ENCODE data around the gene NADK.

The NADK gene, protein sequence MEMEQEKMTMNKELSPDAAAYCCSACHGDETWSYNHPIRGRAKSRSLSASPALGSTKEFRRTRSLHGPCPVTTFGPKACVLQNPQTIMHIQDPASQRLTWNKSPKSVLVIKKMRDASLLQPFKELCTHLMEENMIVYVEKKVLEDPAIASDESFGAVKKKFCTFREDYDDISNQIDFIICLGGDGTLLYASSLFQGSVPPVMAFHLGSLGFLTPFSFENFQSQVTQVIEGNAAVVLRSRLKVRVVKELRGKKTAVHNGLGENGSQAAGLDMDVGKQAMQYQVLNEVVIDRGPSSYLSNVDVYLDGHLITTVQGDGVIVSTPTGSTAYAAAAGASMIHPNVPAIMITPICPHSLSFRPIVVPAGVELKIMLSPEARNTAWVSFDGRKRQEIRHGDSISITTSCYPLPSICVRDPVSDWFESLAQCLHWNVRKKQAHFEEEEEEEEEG

GRCh38 chr1:1777950-1778662 lies at the start of gene NADK:
Gene NADK, minus strand, starts transcription at chr1:1778470. Its CDS starts 13,064 bp downstream, at chr1:1765406.
- peak; percentile 66 for DNase-seq (ENCODE audit: low read depth)

DNA sequence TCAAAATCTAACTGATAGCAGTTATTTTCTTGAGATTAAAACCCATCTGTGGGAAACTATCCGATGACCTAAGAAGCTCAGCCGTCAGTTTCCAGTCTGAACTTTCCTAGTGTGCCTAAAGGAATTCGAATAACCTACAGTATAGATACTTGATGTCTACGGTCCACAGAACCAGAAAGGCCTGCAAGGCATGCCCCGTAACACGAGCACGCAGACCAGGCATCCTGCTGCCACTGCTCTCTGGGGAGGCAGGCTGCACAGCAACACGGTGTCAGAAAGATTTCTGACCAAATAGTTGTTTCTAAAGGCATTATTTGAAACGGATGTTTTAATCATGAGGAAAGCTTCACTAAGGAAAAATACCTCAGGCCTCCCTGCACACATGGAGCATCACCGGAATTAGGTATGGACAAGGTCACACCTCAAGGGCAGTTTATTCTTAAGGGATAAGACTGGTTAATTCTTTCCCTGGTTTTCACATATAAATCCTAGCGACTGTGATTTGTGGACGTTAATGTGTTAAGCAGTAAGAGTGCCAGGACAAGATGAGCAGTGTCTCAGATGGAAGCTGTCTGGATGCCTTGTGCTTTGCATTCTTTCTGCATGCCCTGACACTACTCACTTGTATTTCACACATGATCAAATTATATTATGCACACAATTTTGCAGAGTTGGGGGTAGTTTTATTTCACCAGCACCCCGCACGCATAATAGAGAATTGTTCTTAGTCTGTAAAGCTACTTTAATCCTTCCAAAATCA lies 49.0 kb upstream of the NADK start:
- no peak for DNase-seq (ENCODE audit: low read depth)

GRCh38 chr1:1826356-1827088 lies 48.3 kb upstream of the NADK start:
- no peak for DNase-seq (ENCODE audit: low read depth)

GRCh38 chr1:1825217-1825616 lies 46.9 kb upstream of the NADK start:
- no peak for DNase-seq (ENCODE audit: low read depth)

GRCh38 chr1:1819762-1820161 lies 41.5 kb upstream of the NADK start:
- DNase-seq (ENCODE audit: low read depth), result no peak

DNA sequence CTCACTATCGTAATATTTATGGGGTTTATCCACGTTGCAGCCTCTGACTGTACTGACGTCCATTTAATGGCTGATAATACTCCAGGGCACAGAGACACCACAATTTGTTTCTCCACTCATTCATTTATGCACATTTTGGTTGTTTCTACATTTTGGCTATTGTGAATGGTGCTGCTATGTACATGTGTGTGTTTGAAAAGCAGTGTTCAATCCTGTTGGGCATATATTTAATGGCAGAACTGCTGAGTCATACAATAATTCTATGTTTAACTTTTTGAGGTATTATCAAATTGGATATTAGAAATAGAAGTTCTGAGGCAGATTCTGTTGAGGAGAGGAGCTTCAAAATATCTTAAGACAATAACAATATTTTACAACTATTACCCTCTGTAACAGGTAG lies 39.0 kb upstream of the NADK start:
- DNase-seq (ENCODE audit: low read depth), result no peak

- DNase-seq (ENCODE audit: low read depth), result no peak
Measured at GRCh38 chr1:1815606-1816281, 37.5 kb upstream of the NADK start.

DNA sequence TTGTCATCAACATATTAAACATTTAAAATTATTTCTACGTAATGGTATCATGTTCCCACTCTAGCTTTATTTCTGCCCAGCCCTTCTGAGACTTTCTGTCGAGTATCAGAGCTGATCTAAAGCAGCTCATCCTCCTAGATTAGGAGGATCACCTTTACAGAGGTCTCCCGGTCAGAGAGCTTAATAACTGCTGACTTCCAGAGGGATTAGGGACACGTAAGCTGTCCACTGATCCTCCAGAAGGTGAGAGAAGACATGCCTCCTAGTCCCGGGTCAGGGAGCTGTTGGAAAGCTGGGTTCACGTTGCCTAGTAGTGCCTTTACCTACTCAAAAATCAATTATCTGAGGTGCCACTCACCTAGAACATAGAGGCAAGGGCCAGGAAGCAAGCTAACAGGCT lies 31.2 kb upstream of the NADK start:
- no peak for DNase-seq (ENCODE audit: low read depth)

DNA sequence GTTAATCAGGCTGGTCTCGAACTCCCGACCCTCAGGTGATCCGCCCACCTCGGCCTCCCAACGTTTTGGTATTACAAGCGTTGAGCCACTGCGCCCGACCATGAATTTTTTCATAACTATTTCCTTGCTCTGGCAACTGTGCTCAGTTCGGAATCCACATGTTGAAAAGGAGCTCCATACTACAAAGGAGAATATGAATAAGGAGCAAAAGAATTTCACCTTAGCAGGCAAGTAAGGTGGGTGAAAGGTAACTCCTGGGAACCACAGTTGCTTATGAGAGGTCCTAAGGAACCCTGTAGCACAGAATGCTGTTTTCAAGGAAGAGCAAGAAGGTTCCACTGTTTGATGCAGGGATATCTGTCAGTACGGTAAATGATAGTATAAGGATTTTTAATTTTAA lies 29.9 kb upstream of the NADK start:
- no peak for DNase-seq (ENCODE audit: low read depth)

DNA sequence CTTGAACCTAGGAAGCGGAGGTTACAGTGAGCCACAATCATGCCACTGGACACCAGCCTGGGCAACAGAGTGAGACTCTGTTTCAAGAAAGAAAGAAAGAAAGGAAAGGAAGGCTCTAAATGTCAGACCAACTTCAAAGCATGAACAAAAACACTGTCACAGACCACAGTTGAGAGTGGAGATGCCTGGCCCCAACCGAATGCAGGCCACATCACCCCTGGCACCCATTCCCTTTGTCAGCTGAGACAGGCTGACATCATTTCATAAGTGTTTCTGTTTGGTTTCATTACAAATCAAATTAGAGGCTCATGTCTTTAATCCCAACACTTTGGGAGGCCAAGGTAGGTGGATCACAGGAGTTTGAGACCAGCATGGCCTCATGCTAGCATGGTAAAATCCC lies 28.6 kb upstream of the NADK start:
- no peak for DNase-seq (ENCODE audit: low read depth)

- no peak for DNase-seq (ENCODE audit: low read depth)
Measured at GRCh38 chr1:1804301-1804700, 26.0 kb upstream of the NADK start.

DNA sequence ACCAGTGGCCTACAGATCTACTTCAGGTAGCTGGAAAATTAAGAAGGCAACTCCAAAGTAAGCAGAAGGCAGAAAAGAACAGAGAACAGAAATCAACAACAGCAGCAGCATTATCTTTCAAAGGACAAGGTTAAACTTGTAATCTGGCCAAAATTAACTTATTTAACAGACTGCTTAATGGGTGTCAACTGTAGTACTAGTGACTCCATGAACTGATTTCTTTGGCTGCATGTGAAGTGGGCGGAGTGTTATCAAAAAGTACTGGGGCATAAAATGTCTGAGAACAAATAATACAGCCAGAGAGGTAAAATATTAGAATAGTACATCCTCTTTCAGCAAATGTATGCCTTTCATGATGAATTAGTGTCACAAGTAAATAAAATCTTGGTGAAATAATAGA lies 24.6 kb upstream of the NADK start:
- DNase-seq (ENCODE audit: low read depth), result no peak

DNA sequence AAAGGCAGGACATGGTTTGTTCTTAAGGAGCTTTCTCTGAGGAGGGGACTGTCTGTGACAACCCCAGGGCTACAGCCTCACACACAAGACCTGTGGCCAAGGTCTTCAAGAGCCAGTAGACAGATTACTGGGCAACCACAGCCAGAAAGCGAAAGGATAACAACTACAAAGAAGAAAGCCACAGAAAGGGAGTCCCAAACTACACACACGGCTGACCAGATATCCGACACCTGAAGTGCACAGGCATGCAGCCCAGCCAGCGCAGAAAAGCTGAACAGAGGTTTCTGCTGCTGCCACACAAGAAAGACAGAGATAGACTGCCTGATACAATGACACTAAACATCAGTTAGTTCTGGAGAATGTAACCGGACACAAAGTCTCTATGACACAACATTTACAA lies 21.4 kb upstream of the NADK start:
- no peak for DNase-seq (ENCODE audit: low read depth)

GRCh38 chr1:1797731-1798341 lies 19.6 kb upstream of the NADK start:
- DNase-seq (ENCODE audit: low read depth), result no peak

GRCh38 chr1:1796466-1796865 lies 18.2 kb upstream of the NADK start:
- no peak for DNase-seq (ENCODE audit: low read depth)

GRCh38 chr1:1794999-1795398 lies 16.7 kb upstream of the NADK start:
- DNase-seq (ENCODE audit: low read depth), result no peak

GRCh38 chr1:1793481-1794244 lies 15.4 kb upstream of the NADK start:
- DNase-seq (ENCODE audit: low read depth), result no peak

DNA sequence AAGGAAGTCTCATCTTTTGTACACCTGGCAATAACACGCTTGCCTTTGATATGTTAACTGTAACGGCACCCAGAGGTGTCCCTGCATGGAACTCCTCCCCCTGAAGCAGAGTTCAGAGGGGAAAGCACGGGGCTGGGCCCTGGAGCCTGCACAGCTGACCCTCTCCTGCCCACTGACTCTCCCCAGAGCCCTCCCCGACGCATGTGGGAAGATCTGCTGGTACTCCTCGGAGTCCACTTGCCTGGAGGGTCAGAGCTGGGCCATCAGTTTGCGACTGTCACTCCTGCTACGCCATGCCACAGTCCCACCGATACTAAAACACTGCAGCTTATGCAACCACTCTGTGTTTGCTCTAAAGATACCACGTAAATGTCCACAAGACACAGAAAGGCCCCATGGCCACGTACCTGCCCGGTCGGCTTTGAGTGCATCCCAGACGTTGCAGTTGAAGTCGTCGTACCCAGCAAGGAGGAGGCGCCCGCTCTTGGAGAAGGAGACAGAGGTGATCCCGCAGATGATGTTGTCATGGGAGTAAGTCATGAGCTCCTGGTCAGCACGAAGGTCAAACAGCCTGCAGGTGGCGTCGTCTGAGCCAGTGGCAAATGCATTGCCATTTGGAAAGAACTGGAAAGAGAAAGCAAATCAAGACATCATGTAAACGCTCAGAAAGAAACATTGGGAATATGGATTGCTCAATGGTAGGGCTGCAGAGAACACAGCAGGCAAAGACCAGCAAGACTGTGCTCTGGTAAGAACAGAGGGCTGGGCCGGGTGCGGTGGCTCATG lies 10.6 kb upstream of the NADK start:
- DNase-seq (ENCODE audit: low read depth), result no peak

DNA sequence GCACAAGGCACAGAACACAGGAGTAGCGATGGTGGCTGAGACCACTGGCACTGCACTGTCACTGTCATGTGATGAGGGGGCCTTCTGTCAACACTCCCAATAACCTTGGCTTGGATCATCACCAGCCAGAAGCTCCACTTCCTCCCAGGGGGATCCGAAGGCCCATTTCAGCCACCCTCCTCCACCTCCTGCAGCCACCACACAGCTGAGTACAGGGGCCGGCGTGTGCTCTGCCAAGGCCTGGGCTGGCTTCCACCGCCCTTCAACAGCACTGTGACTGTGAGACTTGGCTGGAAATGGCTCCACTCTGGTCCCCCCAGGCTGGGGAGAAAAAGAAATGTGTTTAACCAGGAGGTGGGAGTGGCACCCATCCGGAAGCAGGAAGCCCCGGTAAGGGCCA lies 9.9 kb upstream of the NADK start:
- no peak for DNase-seq (ENCODE audit: low read depth)

Measured in activated T-cell treated with anti-CD3 and anti-CD28 coated beads for 1 hour (primary cell).